Activated CD8-positive, alpha-beta T cell treated with anti-CD3 and anti-CD28 coated beads for 36 hours (primary cell): ENCODE measurements around the gene PPP1R16B. TPM values are rescaled to one million over a fixed set of nuclear protein-coding genes. Genes with fewer than 3 reads are reported as not detected.

Experiments used
- ATAC-seq: fragments of 200-7000 bp; cut with Tn5 transposase; one replicate; pipeline ENCODE4 v1.10.0; 2021; ENCODE audit warnings: mild to moderate bottlenecking, moderate library complexity
- CTCF ChIA-PET: fragments of 350-600 bp; sonication (Branson Sonifier 250); formaldehyde crosslinking; loops from one replicate; lab custom pipeline; 2021; ENCODE audit warnings: antibody characterized with exemption; lab: Charles Lee
- POLR2A ChIA-PET: fragments of 350-600 bp; sonication (Branson Sonifier 250); formaldehyde crosslinking; loops from one replicate; lab custom pipeline; 2021; ENCODE audit warnings: antibody characterized with exemption; lab: Charles Lee
- DNase-seq: peaks from one replicate; pipeline ENCODE4 v3.0.0-alpha.2; 2020
- H3K27ac Mint-ChIP-seq: one replicate; pipeline ENCODE4 v1.8.0; 2021; ENCODE audit warnings: mild to moderate bottlenecking, mixed read lengths
- H3K27me3 Mint-ChIP-seq: one replicate; pipeline ENCODE4 v1.8.0; 2021; ENCODE audit warnings: mixed read lengths
- H3K36me3 Mint-ChIP-seq: one replicate; pipeline ENCODE4 v1.8.0; 2021; ENCODE audit warnings: low read depth, mixed read lengths
- H3K4me1 Mint-ChIP-seq: one replicate; pipeline ENCODE4 v1.8.0; 2021; ENCODE audit warnings: low read depth, mixed read lengths
- H3K4me3 Mint-ChIP-seq: one replicate; pipeline ENCODE4 v1.8.0; 2021; ENCODE audit warnings: mild to moderate bottlenecking, moderate library complexity, mixed read lengths
- H3K9me3 Mint-ChIP-seq: one replicate; pipeline ENCODE4 v1.8.0; 2021; ENCODE audit warnings: mixed read lengths
- CTCF ChIP-seq: fragments of 200-600 bp; IDR thresholded peaks from one replicate; pipeline ENCODE4 v1.8.0; 2022; ENCODE audit warnings: antibody characterized with exemption, mild to moderate bottlenecking
- intact Hi-C: fragments of 100-400 bp; cut with micrococcal nuclease; formaldehyde crosslinking; loops from one replicate; pipeline ENCODE4 v1.10.0; 2022
- total RNA-seq, 2 experiments: library from RNA; stranded (reverse); gene quantifications; one replicate each; pipeline ENCODE4 v1.2.3, GENCODE V29; 2021

The PPP1R16B gene
- total RNA-seq, 2 experiments from 2014 or later: 74.9 to 81.4 TPM

- intact Hi-C loops: no loop called here
- no peak for TF ChIP-seq CTCF
- ChIA-PET POLR2A (interaction anchor here (0.7 to 1.3 kb wide), 2 partner anchors 13 to 36 kb away, joined by 3 to 5 read pairs; partner anchors contain the start of gene PPP1R16B), CTCF (interaction anchor here (1.1 to 2.1 kb wide), 5 partner anchors 17 to 122 kb away, joined by 3 to 7 read pairs (median 3); no protein-coding TSS in a partner anchor)
- DNase-seq (no peak), ATAC-seq (no peak)
- H3K4me3 Mint-ChIP-seq: no peak overlapping the region
- H3K36me3 Mint-ChIP-seq: peaks cover 50% of the 10 kb centered on the region
- peaks cover 7% of the 10 kb centered on the region for H3K9me3 Mint-ChIP-seq
- H3K27me3 Mint-ChIP-seq: no peaks in the 10 kb centered on the region
- peaks cover 7% of the 10 kb centered on the region for H3K4me1 Mint-ChIP-seq
- no peak overlapping the region for H3K27ac Mint-ChIP-seq
Observed at GRCh38 chr20:38769376-38770295, 35.9 kb upstream of the PPP1R16B start.

GRCh38 chr20:38770546-38770945, 35.0 kb upstream of the PPP1R16B start:
- Mint-ChIP-seq H3K27ac (no peak overlapping the region), H3K9me3 (peaks cover 7% of the 10 kb centered on the region), H3K36me3 (peaks cover 51% of the 10 kb centered on the region), H3K4me1 (no peaks in the 10 kb centered on the region), H3K27me3 (no peaks in the 10 kb centered on the region), H3K4me3 (no peak overlapping the region)
- TF ChIP-seq CTCF: no peak
- ATAC-seq (no peak), DNase-seq (no peak)
- POLR2A ChIA-PET: no interaction called here
- CTCF ChIA-PET: interaction anchor here (0.8 to 1.5 kb wide), 2 partner anchors 43 to 121 kb away, joined by 3 read pairs; no protein-coding TSS in a partner anchor
- intact Hi-C loops: no loop called here

DNA sequence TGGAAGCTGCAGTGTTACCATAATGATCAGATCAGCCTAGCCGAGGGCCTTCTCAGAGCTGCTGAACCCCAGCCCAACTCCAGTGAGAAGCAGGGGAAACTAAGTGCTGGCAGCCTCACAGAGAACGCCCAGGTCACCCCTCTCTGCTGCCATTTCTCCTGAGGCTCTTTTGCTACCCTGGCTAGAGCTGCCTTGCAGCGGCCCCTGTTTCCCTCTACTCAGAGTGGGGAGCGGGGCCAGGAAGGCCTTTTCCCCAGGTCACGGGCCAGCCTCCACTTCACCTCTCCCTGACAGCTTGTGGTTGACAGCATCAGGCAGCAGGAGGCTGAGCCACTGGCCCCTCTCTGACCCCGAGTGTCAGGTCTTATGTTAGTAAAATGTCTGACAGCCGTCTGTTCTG, 34.5 kb upstream of the PPP1R16B start:
- Mint-ChIP-seq H3K4me3 (no peak overlapping the region), H3K36me3 (peaks cover 49% of the 10 kb centered on the region), H3K27me3 (no peaks in the 10 kb centered on the region), H3K9me3 (peaks cover 7% of the 10 kb centered on the region), H3K27ac (no peak overlapping the region), H3K4me1 (no peaks in the 10 kb centered on the region)
- DNase-seq: no peak
- TF ChIP-seq CTCF: no peak
- no peak for ATAC-seq
- ChIA-PET CTCF (interaction anchor here (0.8 to 1.5 kb wide), 2 partner anchors 43 to 121 kb away, joined by 3 read pairs; no protein-coding TSS in a partner anchor), POLR2A (no interaction called here)
- intact Hi-C loops: no loop called here

DNA sequence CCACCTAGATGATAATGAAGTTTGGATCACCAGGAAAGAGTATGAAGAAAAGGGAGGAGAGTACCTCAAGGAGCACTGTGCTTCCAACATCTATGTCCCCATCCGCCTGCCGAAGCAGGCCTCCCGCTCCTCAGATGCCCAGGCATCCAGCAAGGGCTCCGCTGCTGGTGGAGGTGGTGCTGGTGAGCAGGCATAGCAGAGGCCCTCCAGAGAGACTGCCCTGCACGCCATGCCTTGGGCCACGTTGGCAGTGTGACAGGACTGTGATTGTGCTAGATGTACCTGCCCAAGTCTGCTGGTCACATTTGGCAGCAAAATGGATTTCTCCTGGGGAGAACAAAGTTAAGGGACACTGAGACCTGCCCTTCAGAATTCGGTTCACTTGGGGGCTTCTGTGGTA, 33.9 kb upstream of the PPP1R16B start:
- intact Hi-C loops: no loop called here
- ATAC-seq (no peak), DNase-seq (no peak)
- Mint-ChIP-seq H3K9me3 (peaks cover 7% of the 10 kb centered on the region), H3K4me1 (no peaks in the 10 kb centered on the region), H3K4me3 (no peak overlapping the region), H3K27ac (no peak overlapping the region), H3K36me3 (peaks cover 43% of the 10 kb centered on the region), H3K27me3 (no peaks in the 10 kb centered on the region)
- ChIA-PET CTCF (interaction anchor here (1.5 kb wide), 1 partner anchor 120 kb away, joined by 3 read pairs; no protein-coding TSS in a partner anchor), POLR2A (no interaction called here)
- no peak for TF ChIP-seq CTCF

DNA sequence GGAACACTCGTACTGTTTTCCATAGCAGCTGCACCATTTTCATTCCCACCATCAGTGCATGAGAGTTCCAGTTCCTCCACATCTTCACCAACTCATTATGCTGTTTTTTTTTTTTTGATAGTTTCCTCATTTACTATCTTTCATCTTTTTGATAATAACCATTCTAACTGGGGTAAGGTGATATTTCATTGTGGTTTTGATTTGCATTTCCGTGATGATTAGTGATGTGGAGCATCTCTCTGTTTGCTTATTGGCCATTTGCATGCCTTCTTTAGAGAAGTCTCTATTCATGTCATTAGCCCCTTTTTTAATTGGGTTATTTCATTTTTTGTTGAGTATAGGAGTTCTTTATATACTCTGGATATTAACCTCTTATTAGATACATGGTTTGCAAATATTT, 31.3 kb upstream of the PPP1R16B start:
- intact Hi-C loops: no loop called here
- ATAC-seq (no peak), DNase-seq (no peak)
- Mint-ChIP-seq H3K27ac (no peak overlapping the region), H3K9me3 (peaks cover 7% of the 10 kb centered on the region), H3K36me3 (peaks cover 30% of the 10 kb centered on the region), H3K4me1 (no peaks in the 10 kb centered on the region), H3K4me3 (no peak overlapping the region), H3K27me3 (no peaks in the 10 kb centered on the region)
- TF ChIP-seq CTCF: no peak
- ChIA-PET CTCF (no interaction called here), POLR2A (no interaction called here)
